ENCODE measurements around the gene SPTBN2. TPM values are rescaled to one million over a fixed set of nuclear protein-coding genes. Genes with fewer than 3 reads are reported as not detected.

SPTBN2 gene
- total and polyA plus RNA-seq, 2 donors (not counting 3 experiments of a cell fraction or from before 2014, with no cell fraction given) = 3.8 to 19.8 TPM

- TF ChIP-seq EZH2 (IDR thresholded peaks at IDR 0.05; ENCODE audit: borderline replicate concordance, low read depth, low read length, severe bottlenecking) (no peak), POLR2AphosphoS5 (IDR thresholded peaks at IDR 0.05; ENCODE audit: insufficient read depth, low read depth, low read length) (no peak), FOS (IDR thresholded peaks at IDR 0.05; ENCODE audit: borderline replicate concordance, insufficient read depth, low read length) (no peak), MYC (IDR thresholded peaks at IDR 0.05; ENCODE audit: low read depth, low read length) (no peak), JUN (IDR thresholded peaks at IDR 0.05; ENCODE audit: borderline replicate concordance, insufficient read depth, insufficient read length, low read depth) (no peak), POLR2A (IDR thresholded peaks at IDR 0.05; ENCODE audit: low read depth, low read length) (no peak), CTCF (IDR thresholded peaks at IDR 0.05; ENCODE audit: extremely low read depth in 1 of 2, insufficient read depth in 1 of 2, low read depth in 1 of 2, low read length in 2 of 2) (no peak), GATA2 (IDR thresholded peaks at IDR 0.05; ENCODE audit: insufficient read depth, insufficient read length, low read depth, low read length) (no peak)
- TF ChIP-seq, protein P1, sequence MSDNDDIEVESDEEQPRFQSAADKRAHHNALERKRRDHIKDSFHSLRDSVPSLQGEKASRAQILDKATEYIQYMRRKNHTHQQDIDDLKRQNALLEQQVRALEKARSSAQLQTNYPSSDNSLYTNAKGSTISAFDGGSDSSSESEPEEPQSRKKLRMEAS (IDR thresholded peaks at IDR 0.05; ENCODE audit: insufficient read depth, insufficient read length) = no peak
- Histone ChIP-seq H3K27ac (ENCODE audit: insufficient read depth, low read depth, low read length) (no peak overlapping the region), H3K9ac (replicated peaks; ENCODE audit: extremely low read depth, insufficient read depth, low read length) (no peak overlapping the region), H3K4me1 (ENCODE audit: control insufficient read depth, extremely low read depth, insufficient read depth, low read length) (no peaks in the 10 kb centered on the region), H3K79me2 (ENCODE audit: control insufficient read depth, insufficient read depth, low read length) (no peaks in the 10 kb centered on the region), H3K9me3 (replicated peaks; ENCODE audit: control insufficient read depth, insufficient read depth, low read length) (no peaks in the 10 kb centered on the region), H4K20me1 (replicated peaks; ENCODE audit: control insufficient read depth, extremely low read depth, insufficient read depth, low read length) (no peaks in the 10 kb centered on the region), H3K36me3 (ENCODE audit: control insufficient read depth in 2 of 2, extremely low read depth in 1 of 2, insufficient read depth in 2 of 2, low read length in 2 of 2) (no peaks in the 10 kb centered on the region), H3K9me1 (replicated peaks; ENCODE audit: control insufficient read depth, extremely low read depth, insufficient read depth, low read length) (no peaks in the 10 kb centered on the region), H3K4me3 (replicated peaks in 1 of 3; ENCODE audit: insufficient read depth in 1 of 3, low read depth in 1 of 3, low read length in 3 of 3) (no peak overlapping the region), H3K4me2 (ENCODE audit: insufficient read depth, low read length) (no peak overlapping the region), H2AFZ (ENCODE audit: low read depth, low read length) (no peak overlapping the region), H3K27me3 (ENCODE audit: control insufficient read depth in 2 of 2, insufficient read depth in 2 of 2, low read length in 2 of 2) (no peaks in the 10 kb centered on the region)
- dilution Hi-C loops (cut with MboI; ENCODE audit: extremely low pct_ligation_motif_present, low sequenced_read_pairs) = no loop called here
- ChIA-PET POLR2A (no interaction called here), CTCF (interaction anchor here (0.9 to 2.6 kb wide), 6 partner anchors 123 to 279 kb away, joined by 3 to 30 read pairs (median 4); partner anchors contain the start of gene C11orf86)
- intact Hi-C loops (cut with micrococcal nuclease) = no loop called here
- no peak for FAIRE-seq
- DNase-seq (ENCODE audit: low read depth, low spot score) = no peak
- no TSS peak for BruUV-seq (replicated peaks)
Observed at GRCh38 chr11:66696146-66696545, 32.9 kb downstream of the SPTBN2 start.

Measured in endothelial cell of umbilical vein (primary cell).